ENCODE measurements around the gene TPRN.

TPRN gene

DNA sequence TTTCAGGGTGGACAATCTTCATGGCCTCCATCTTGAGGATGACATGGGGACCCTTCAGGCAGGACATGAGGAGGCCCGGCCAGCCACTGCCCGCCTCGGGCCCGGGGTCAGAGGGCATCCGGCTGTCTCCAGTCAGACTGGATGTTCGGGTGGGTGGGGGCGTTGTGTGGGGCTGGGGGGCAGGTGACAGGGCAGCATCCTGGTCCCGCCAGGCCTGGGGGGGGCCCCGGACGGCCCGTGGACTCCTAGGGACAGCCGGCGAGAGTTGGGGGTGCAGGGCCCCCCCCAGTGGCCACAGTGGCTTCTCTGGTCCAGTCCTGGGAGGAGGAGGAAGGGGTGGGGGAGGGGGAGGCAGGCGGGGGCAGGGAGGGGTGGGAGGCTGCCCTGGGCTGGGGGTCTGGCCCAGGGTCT lies 20.6 kb upstream of the TPRN start:
- no peak overlapping the region for H3K9ac ChIP-seq (ENCODE audit: low read length)

DNA sequence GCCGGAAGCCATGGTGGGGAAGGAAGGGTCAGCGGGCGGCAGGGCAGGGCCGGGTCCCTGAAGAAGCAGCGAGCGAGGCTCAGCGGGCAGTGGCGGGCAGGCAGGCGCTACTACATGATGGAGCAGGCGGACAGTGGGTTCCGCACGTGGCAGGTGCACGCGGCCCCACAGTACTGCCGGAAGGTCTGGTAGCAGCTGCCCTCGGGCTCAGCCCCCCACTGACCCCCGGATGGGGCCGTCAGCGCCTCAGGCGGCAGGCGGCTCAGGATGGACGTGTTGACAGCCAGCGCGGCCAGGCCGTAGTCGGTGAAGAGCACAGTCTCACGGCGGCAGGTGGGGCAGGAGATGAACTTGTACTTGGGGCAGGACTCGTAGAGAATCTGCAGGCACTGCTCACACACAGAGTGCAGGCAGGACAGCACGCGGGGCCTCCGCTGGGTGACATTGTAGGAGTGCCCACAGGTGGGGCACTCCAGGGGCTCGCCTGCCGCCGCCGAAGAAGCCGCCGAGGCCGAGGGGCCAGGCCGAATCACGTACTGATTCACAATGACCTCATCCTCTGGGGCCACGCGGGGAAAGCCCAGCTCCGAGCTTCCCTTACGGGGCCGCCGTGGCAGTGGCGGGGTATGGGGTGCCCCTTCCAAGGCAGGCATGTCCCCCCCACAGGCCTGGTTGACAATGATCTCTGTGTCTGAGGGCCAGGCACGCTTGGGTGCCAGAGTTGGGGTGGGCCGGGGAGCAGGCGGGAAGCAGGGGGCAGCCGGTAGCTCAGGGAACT lies 20.0 kb upstream of the TPRN start:
- no peak overlapping the region for H3K27ac ChIP-seq (ENCODE audit: low read depth, low read length)
- H3K9ac ChIP-seq (ENCODE audit: low read length), result no peak overlapping the region
- TF ChIP-seq, protein P1, sequence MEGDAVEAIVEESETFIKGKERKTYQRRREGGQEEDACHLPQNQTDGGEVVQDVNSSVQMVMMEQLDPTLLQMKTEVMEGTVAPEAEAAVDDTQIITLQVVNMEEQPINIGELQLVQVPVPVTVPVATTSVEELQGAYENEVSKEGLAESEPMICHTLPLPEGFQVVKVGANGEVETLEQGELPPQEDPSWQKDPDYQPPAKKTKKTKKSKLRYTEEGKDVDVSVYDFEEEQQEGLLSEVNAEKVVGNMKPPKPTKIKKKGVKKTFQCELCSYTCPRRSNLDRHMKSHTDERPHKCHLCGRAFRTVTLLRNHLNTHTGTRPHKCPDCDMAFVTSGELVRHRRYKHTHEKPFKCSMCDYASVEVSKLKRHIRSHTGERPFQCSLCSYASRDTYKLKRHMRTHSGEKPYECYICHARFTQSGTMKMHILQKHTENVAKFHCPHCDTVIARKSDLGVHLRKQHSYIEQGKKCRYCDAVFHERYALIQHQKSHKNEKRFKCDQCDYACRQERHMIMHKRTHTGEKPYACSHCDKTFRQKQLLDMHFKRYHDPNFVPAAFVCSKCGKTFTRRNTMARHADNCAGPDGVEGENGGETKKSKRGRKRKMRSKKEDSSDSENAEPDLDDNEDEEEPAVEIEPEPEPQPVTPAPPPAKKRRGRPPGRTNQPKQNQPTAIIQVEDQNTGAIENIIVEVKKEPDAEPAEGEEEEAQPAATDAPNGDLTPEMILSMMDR (IDR thresholded peaks at IDR 0.05; ENCODE audit: insufficient read depth, low read length, poor library complexity, severe bottlenecking), result no peak

More for the DNA sequence above, 20.6 kb upstream of the TPRN start:
- Histone ChIP-seq H3K9me3 (ENCODE audit: insufficient read depth, low read length) (no peaks in the 10 kb centered on the region), H3K27me3 (ENCODE audit: low read length) (no peaks in the 10 kb centered on the region), H3K36me3 (ENCODE audit: low read length) (no peaks in the 10 kb centered on the region), H3F3A (ENCODE audit: insufficient read depth) (no peaks in the 10 kb centered on the region), H2AFZ (ENCODE audit: low read depth, low read length, severe bottlenecking) (no peak overlapping the region), H3K4me2 (ENCODE audit: low read depth, low read length, poor library complexity, severe bottlenecking) (no peak overlapping the region), H3K27ac (ENCODE audit: low read depth, low read length) (no peak overlapping the region), H3K79me2 (ENCODE audit: insufficient read depth, low read length) (no peaks in the 10 kb centered on the region), H3K4me3 (ENCODE audit: insufficient read depth, low read length, poor library complexity, severe bottlenecking) (no peak overlapping the region), H3K9me2 (replicated peaks; ENCODE audit: insufficient read depth, low read length) (no peaks in the 10 kb centered on the region), H4K20me1 (ENCODE audit: low read depth, low read length) (no peaks in the 10 kb centered on the region)
- TF ChIP-seq, protein P1 (IDR thresholded peaks at IDR 0.05; ENCODE audit: insufficient read depth, low read length, poor library complexity, severe bottlenecking), result no peak
- no peak for TF ChIP-seq EZH2phosphoT487 (conservative IDR thresholded peaks at IDR 0.05; ENCODE audit: low read length)

DNA sequence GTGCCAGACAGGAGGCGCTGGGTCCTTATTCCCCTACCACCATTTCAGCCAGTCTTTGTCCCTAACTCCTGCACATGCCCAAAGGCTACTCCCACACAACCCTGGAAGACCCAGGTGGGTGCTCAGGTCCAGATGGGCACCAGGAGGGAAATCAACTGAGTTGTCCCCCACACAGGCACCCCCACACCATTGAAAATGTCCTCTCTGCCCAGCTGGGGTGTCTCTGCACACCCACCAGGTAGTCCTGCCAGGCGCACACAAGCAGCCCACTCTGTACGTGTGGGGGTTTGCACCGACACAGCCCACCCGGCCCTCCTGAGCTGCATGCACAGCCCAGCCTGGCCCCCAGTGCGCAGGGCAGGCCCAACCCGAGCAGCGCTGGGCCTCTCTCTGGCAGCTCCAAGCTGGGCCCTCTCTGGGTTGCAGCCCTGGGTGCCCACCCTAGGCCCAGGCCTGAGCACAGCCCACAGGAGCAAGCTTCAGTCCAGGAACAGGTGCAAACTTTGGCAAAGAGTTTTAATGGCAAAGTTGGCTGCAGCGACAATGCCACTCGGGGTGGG lies 19.3 kb upstream of the TPRN start:
- H3K4me2 ChIP-seq (ENCODE audit: low read depth, low read length, poor library complexity, severe bottlenecking), result no peak overlapping the region

More for the DNA sequence above, 20.0 kb upstream of the TPRN start:
- Histone ChIP-seq H3K27me3 (ENCODE audit: low read length) (no peaks in the 10 kb centered on the region), H3K4me3 (ENCODE audit: insufficient read depth, low read length, poor library complexity, severe bottlenecking) (no peak overlapping the region), H3K79me2 (ENCODE audit: insufficient read depth, low read length) (no peaks in the 10 kb centered on the region), H4K20me1 (ENCODE audit: low read depth, low read length) (no peaks in the 10 kb centered on the region), H3K4me2 (ENCODE audit: low read depth, low read length, poor library complexity, severe bottlenecking) (no peak overlapping the region), H3K9me3 (ENCODE audit: insufficient read depth, low read length) (no peaks in the 10 kb centered on the region), H3K36me3 (ENCODE audit: low read length) (no peaks in the 10 kb centered on the region), H3F3A (ENCODE audit: insufficient read depth) (no peaks in the 10 kb centered on the region), H3K9me2 (replicated peaks; ENCODE audit: insufficient read depth, low read length) (no peaks in the 10 kb centered on the region), H2AFZ (ENCODE audit: low read depth, low read length, severe bottlenecking) (no peak overlapping the region)

More for the DNA sequence above, 19.3 kb upstream of the TPRN start:
- no peak overlapping the region for H3K4me3 ChIP-seq (ENCODE audit: insufficient read depth, low read length, poor library complexity, severe bottlenecking)
- no peaks in the 10 kb centered on the region for H3K36me3 ChIP-seq (ENCODE audit: low read length)
- H3K79me2 ChIP-seq (ENCODE audit: insufficient read depth, low read length), result no peaks in the 10 kb centered on the region
- H3F3A ChIP-seq (ENCODE audit: insufficient read depth), result no peaks in the 10 kb centered on the region
- no peaks in the 10 kb centered on the region for H3K9me2 ChIP-seq (replicated peaks; ENCODE audit: insufficient read depth, low read length)
- no peaks in the 10 kb centered on the region for H3K9me3 ChIP-seq (ENCODE audit: insufficient read depth, low read length)
- TF ChIP-seq, protein P1 (IDR thresholded peaks at IDR 0.05; ENCODE audit: insufficient read depth, low read length, poor library complexity, severe bottlenecking), result no peak
- TF ChIP-seq EZH2phosphoT487 (conservative IDR thresholded peaks at IDR 0.05; ENCODE audit: low read length), result no peak
- H3K27ac ChIP-seq (ENCODE audit: low read depth, low read length), result no peak overlapping the region
- no peak overlapping the region for H2AFZ ChIP-seq (ENCODE audit: low read depth, low read length, severe bottlenecking)
- no peaks in the 10 kb centered on the region for H3K27me3 ChIP-seq (ENCODE audit: low read length)
- no peaks in the 10 kb centered on the region for H4K20me1 ChIP-seq (ENCODE audit: low read depth, low read length)
- H3K9ac ChIP-seq (ENCODE audit: low read length), result no peak overlapping the region
